AG09309 (cell line): ENCODE measurements around the gene ITGB6.

Source experiments
- DNase-seq: peaks from one replicate; pipeline ENCODE4 v3.0.0-alpha.2; 2010; ENCODE audit warnings: low read depth
- H3K4me3 ChIP-seq: 2 replicates; pipeline ENCODE4 v1.5.1; 2011; ENCODE audit warnings: mild to moderate bottlenecking, low read depth, low read length, moderate library complexity; ENCODE audit not compliant: control insufficient read depth
- CTCF ChIP-seq: IDR thresholded peaks from 2 replicates; pipeline ENCODE4 v1.5.1; 2011; ENCODE audit warnings: mild to moderate bottlenecking, low read depth, low read length, inconsistent platforms; ENCODE audit not compliant: insufficient read depth, control insufficient read depth; ENCODE audit errors: missing control alignments

The ITGB6 gene

GRCh38 chr2:160144280-160144990 lies 55.6 kb downstream of the ITGB6 start:
- no peak for DNase-seq
- TF ChIP-seq CTCF = no peak
- no peak overlapping the region for H3K4me3 ChIP-seq

GRCh38 chr2:160142472-160142871 lies 57.6 kb downstream of the ITGB6 start:
- TF ChIP-seq CTCF = no peak
- no peak for DNase-seq
- H3K4me3 ChIP-seq = no peak overlapping the region

GRCh38 chr2:160141912-160142311 lies 58.2 kb downstream of the ITGB6 start:
- DNase-seq = no peak
- no peak overlapping the region for H3K4me3 ChIP-seq
- no peak for TF ChIP-seq CTCF

DNA sequence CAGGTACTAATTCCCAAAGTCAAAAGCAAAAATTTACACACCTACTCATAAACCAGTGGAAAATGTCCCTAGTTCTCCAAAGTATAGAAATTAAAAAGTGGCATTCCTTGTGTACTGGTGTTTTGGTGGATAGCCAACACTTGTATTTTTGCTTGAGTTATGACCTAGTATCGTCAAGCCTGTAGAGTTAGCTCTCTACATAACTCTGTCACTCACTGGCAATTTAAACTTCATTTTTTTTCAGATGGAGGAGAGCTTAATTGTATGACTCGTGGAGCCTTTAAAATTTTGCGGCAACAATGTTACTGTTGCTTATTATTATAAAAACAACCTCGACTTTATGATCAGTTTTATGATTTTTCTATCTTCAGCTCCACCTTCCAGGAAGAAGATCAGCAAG lies 58.7 kb downstream of the ITGB6 start:
- no peak overlapping the region for H3K4me3 ChIP-seq
- no peak for TF ChIP-seq CTCF
- no peak for DNase-seq

DNA sequence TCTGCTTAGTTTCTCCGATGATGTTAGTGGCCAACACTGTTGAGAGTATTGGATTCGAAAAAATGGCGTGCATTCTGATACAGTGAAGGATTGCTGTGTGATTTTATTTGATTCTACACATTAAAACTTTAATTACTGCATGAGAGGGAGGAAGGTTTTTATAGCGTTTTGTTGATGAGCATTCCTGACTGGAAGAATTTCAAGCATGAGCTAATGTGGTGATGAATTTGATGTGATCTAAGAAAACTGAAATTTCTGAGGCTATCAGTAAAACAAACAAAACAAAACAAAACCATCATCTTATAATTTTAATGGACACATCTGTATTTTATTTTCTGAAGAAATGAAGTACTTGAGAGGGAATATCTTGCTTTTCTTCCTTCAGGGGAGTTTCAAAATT lies 59.6 kb downstream of the ITGB6 start:
- TF ChIP-seq CTCF = no peak
- no peak overlapping the region for H3K4me3 ChIP-seq
- DNase-seq = no peak

GRCh38 chr2:160139991-160140390 lies 60.1 kb downstream of the ITGB6 start:
- no peak for DNase-seq
- H3K4me3 ChIP-seq = no peak overlapping the region
- no peak for TF ChIP-seq CTCF
